OCI-LY1 (cell line): ENCODE measurements around the gene DPP9.

Experiments used
- CTCF ChIP-seq: fragments of 200-600 bp; sonication (generic), shearing (Covaris generic); IDR thresholded peaks from 2 replicates; pipeline ENCODE4 v1.5.1; 2017; ENCODE audit warnings: mild to moderate bottlenecking, antibody characterized with exemption, low read length, moderate library complexity, mixed read lengths
- EZH2 ChIP-seq: fragments of 200-600 bp; sonication (generic), shearing (Covaris generic); IDR thresholded peaks from 2 replicates; pipeline ENCODE4 v1.8.0; 2017; ENCODE audit warnings: borderline replicate concordance, mixed run types, mild to moderate bottlenecking, antibody characterized with exemption, low read length, moderate library complexity, mixed read lengths

- TF ChIP-seq CTCF (no peak), EZH2 (no peak)
Measured at GRCh38 chr19:4640247-4641000, 83.2 kb downstream of the DPP9 start.
